ENCODE data around the gene SYT7.
"Not testable (repeated sequence)": the region's sequence is repeated elsewhere in the genome, so short reads cannot be mapped to it uniquely, and the experiment has no call there.

The SYT7 gene

GRCh38 chr11:61497473-61497872 is 83.4 kb downstream of the SYT7 start:
- no peak for DNase-seq (ENCODE audit: low read depth in 2 of 2)

- no peak for DNase-seq (ENCODE audit: low read depth in 2 of 2)
Observed at GRCh38 chr11:61496602-61497400, 84.1 kb downstream of the SYT7 start.

- no peak for DNase-seq (ENCODE audit: low read depth in 2 of 2)
Observed at GRCh38 chr11:61495801-61496601, 84.9 kb downstream of the SYT7 start.

- DNase-seq (ENCODE audit: low read depth in 2 of 2), result no peak
Observed at GRCh38 chr11:61494381-61494961, 86.4 kb downstream of the SYT7 start.

GRCh38 chr11:61491736-61492395 is 89.0 kb downstream of the SYT7 start:
- no peak for DNase-seq (ENCODE audit: low read depth in 2 of 2)

- no peak for DNase-seq (ENCODE audit: low read depth in 2 of 2)
Observed at GRCh38 chr11:61489833-61490721, 90.8 kb downstream of the SYT7 start.

GRCh38 chr11:61488651-61489291 is 92.1 kb downstream of the SYT7 start:
- no peak for DNase-seq (ENCODE audit: low read depth in 2 of 2)

GRCh38 chr11:61487342-61488025 is 93.4 kb downstream of the SYT7 start:
- no peak for DNase-seq (ENCODE audit: low read depth in 2 of 2)

- no peak for DNase-seq (ENCODE audit: low read depth in 2 of 2)
Observed at GRCh38 chr11:61486779-61487178, 94.1 kb downstream of the SYT7 start.

GRCh38 chr11:61486011-61486620 is 94.8 kb downstream of the SYT7 start:
- no peak for DNase-seq (ENCODE audit: low read depth in 2 of 2)

GRCh38 chr11:61485080-61485479 is 95.8 kb downstream of the SYT7 start:
- no peak for DNase-seq (ENCODE audit: low read depth in 2 of 2)

- DNase-seq (ENCODE audit: low read depth in 2 of 2), result no peak
Observed at GRCh38 chr11:61484541-61484940, 96.3 kb downstream of the SYT7 start.

- peak in 1 of 2 donors; percentile 5 for DNase-seq (ENCODE audit: low read depth in 2 of 2)
Observed at GRCh38 chr11:61482513-61482912, 98.4 kb downstream of the SYT7 start.

- DNase-seq (ENCODE audit: low read depth in 2 of 2), result no peak
Observed at GRCh38 chr11:61481806-61482205, 99.1 kb downstream of the SYT7 start.

GRCh38 chr11:61480994-61481335 is 99.9 kb downstream of the SYT7 start:
- DNase-seq (ENCODE audit: low read depth in 2 of 2), result no peak

- no peak for DNase-seq (ENCODE audit: low read depth in 2 of 2)
Observed at GRCh38 chr11:61480261-61480993, 100.4 kb downstream of the SYT7 start.

- not testable (repeated sequence) for DNase-seq (ENCODE audit: low read depth in 2 of 2)
Observed at GRCh38 chr11:61479360-61480058, 101.4 kb downstream of the SYT7 start.

- DNase-seq (ENCODE audit: low read depth in 2 of 2), result peak; percentile 6 to 18
Observed at GRCh38 chr11:61477727-61478148, 103.1 kb downstream of the SYT7 start.

Data from stimulated activated CD8-positive, alpha-beta memory T cell treated with anti-CD3 and anti-CD28 coated beads, Interleukin-15, amount 100 ng/mL, for 48 hours (primary cell).